Hematopoietic multipotent progenitor cell treated with erythropoietin and hydrocortisone succinate and interleukin-3 and kit ligand, for 4 days (in vitro differentiated cells): ENCODE data around the gene LZTS2.

Experiments used
- DNase-seq: peaks from one replicate; pipeline ENCODE4 v3.0.0-alpha.2; 2015

Gene LZTS2

DNA sequence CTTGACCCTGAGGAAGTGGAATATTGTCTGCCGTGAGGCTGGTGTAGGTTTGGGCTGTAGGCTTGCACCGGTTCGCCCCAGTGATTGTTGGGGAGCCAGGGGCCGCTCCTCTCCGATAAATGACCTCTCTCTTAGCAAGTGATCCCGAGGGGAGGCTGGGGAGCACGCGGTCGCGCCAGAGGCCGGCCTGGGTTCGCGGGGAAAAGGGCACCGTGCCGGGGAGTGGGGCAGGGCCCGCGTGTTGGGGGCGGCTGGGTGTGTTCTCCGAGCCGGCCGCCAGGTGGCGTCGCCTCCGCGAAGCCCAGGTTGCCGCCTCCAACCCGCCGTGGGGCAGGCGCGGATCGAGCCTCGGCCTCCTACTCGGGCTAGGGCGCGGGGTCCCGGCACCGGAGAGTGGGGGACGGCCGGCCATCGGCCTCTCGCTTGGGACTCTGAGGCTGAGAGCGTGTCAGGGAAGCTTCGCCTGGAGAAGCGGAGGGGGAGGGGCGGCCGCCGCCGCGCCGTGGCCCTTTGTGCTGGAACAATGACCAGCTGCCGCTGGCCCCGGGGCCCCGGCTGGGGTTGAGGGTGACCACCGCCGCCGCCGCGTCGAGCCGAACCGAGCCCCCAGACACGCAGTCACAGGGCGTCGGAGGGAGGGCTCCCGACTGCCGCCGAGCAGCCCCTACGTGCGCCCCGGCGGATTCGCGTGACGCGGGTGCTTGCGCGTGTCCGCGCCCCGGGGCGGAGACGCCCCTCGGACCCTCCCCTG, 442 bp upstream of the LZTS2 start:
- peak; percentile 87 for DNase-seq

DNA sequence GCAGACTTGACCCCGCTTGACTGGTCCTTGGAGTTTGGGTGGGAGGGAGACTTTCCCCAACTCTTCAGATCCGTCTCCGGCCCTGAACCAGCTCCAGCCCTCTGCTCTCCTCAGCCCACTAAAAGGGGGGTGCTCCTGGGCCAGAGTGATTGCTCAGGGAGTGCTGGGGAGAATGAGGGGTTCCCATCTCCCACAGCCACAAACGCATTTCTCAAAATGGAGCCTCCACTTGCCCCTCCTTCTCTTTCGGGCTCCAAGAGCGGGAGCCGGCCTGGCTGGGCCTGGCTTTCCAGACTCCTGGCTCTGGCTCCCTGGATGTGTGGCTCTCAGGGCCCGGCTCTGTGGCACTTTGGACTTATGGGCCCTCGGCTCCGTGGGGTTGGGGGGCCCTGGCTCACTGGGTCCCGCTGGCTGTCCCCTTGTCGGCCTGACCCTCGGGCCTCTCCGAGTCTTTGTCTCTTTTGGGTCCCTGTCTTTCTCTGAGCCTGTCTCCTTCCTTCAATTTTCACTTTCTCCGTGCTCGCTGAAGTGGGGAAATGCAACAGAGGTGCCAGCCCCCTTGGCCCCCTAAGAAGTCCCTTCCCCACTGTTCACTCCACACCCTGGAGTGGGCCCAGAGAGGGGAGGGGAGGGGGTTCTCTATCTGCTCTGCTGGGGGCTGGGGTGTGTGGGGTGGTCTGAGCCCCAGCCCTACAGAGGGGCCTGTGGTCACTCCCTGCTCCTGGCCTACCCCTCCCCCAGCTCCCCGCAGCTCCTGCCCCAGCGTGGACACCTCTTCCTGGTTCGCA, 713 bp downstream of the LZTS2 start:
- DNase-seq = peak; percentile 49

DNA sequence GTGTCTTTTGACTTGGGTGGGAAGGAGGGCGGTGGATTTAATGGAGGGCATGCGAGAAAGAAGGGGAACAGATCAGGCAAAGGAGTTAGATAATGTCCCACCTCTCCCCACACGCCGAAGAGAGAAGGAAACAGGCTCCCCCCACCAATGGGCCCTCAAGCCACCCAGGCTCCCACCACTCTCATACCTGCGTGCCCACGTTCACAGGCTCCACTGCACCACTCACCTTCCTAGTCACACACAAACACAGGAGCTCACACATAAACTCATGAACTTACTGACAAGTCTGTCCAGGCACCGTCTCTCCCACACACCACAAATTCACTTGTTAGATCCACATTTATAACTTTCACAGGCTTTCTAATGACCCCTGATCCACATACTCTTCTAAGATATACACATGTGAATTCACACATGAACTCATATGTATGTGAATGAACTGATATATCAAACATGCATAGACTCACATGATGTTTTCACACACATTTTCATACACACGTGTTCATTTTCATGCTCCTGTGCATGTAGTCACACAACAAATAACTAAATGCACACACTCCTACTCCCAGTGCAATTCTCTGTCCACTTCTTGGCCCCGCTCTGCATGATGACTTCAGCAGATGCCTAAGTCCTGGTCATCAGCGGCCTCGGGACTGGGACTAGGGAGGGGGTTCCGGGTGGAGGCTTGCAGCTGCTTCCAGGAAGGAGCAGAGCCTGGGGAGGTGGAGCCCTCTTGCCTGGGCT, 1.5 kb downstream of the LZTS2 start:
- DNase-seq = peak; percentile 52

DNA sequence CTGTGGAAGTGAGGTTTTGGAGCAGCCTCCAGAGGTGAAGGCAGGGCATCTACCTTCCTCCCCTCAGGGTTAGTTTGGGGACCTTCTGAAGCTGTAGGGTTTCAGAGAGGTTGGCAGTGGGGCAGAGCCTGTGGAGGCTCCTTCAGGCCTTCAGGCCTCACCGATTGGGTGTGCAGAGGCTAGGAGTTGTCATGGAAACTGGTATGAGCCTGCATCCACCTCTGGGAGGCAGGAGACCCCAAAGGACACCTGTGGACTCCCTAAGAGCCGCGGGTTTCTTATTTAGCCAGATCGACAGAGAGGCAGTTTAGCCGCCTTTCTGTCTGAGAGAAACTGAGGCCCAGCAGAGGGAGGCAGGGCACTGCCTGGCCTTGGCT, 2.0 kb downstream of the LZTS2 start:
- no peak for DNase-seq

DNA sequence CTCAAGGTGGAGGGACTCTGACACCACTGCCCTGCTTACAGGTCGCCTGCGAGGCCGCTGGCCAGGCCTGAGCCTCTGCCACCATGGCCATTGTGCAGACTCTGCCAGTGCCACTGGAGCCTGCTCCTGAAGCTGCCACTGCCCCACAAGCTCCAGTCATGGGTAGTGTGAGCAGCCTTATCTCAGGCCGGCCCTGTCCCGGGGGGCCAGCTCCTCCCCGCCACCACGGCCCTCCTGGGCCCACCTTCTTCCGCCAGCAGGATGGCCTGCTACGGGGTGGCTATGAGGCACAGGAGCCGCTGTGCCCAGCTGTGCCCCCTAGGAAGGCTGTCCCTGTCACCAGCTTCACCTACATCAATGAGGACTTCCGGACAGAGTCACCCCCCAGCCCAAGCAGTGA, 2.8 kb downstream of the LZTS2 start:
- DNase-seq = no peak

DNA sequence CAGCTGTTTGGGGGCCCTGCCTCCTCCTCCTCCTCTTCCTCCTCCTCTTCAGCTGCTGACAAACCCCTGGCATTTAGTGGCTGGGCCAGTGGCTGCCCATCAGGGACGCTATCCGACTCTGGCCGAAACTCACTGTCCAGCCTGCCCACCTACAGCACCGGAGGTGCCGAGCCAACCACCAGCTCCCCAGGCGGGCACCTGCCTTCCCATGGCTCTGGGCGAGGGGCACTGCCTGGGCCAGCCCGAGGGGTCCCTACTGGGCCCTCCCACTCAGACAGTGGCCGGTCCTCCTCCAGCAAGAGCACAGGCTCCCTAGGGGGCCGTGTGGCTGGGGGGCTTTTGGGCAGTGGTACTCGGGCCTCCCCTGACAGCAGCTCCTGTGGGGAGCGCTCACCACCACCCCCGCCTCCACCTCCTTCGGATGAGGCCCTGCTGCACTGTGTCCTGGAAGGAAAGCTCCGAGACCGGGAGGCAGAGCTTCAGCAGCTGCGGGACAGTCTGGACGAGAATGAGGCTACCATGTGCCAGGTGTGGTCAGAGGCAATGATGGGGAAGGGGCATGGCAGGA, 4.1 kb downstream of the LZTS2 start:
- DNase-seq = no peak

DNA sequence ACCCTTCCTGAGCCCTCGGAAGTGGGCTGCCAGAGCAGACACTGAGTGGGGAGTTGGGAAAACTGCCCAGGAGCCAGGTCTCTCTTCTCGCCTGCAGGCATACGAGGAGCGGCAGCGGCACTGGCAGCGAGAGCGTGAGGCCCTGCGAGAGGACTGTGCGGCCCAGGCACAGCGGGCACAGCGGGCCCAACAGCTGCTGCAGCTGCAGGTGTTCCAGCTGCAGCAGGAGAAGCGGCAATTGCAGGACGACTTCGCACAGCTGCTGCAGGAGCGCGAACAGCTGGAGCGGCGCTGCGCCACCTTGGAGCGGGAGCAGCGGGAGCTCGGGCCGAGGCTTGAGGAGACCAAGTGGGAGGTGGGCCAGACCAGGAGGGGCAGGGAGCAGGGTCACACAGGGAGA, 5.8 kb downstream of the LZTS2 start:
- DNase-seq = no peak

DNA sequence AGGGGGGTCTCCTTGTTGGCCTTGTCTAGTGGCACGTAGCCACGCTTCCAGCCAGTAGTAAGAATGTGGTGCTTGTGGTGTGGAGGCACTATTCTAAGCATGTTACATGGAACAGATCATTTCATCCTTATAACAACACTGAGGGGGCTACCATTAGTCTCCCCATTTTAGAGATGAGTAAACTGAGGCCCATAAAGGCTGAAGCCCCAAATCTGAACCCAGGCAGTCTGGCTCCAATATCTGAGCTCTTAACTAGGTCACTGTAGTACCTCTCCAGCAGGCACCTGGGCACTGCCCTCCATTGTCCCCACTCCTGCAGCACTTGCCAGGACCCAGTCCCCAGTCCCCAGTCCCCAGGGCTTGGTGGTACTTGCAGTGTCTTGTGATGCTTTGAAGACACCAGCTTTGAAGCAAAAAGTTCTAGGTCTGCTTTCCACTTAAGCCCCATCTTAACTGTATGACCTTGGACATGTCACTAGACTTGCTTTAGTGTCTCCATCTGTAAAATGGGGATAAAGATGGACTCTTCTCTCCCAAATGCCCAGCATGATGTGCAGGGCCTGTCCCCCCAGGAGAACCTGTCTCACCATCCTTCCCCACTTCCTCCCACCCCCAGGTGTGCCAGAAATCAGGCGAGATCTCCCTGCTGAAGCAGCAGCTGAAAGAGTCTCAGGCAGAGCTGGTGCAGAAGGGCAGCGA, 6.4 kb downstream of the LZTS2 start:
- DNase-seq = no peak

DNA sequence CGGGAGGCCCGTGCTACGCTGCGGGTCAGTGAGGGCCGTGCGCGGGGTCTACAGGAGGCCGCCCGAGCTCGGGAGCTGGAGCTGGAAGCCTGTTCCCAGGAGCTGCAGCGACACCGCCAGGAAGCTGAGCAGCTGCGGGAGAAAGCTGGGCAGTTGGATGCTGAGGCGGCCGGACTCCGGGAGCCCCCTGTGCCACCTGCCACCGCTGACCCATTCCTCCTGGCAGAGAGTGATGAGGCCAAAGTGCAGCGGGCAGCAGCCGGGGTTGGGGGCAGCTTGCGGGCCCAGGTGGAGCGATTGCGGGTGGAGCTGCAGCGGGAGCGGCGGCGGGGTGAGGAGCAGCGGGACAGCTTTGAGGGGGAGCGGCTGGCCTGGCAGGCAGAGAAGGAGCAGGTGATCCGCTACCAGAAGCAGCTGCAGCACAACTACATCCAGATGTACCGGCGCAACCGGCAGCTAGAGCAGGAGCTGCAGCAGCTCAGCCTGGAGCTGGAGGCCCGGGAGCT, 7.0 kb downstream of the LZTS2 start:
- no peak for DNase-seq

DNA sequence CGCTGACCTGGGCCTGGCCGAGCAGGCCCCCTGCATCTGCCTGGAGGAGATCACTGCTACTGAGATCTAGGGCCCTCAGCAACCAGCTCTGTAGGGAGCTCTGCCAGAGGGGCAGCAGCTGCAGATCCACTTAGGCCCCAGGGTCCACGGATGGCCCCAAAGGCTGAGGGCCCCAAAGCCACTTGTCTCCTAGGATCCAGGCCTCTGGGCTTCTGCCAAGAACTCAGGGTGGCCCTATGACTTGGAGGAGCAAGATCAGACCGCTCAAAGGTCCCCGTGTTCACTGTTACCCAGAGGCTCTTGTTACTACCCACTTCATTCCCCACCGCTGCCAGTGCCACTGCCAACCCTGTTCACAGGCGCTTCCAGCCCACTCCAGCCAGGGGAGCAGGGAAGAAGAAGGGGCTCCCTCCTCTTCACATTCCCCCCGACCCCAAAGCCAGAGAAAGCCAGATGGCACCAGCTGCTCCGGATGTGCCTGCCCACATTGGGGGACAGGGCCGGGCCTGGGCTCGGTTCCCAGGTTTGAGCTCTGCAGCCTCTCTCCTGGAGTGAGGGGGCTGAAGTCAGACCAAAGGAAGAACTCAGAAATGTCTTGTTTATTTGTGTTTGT, 7.6 kb downstream of the LZTS2 start:
- no peak for DNase-seq

DNA sequence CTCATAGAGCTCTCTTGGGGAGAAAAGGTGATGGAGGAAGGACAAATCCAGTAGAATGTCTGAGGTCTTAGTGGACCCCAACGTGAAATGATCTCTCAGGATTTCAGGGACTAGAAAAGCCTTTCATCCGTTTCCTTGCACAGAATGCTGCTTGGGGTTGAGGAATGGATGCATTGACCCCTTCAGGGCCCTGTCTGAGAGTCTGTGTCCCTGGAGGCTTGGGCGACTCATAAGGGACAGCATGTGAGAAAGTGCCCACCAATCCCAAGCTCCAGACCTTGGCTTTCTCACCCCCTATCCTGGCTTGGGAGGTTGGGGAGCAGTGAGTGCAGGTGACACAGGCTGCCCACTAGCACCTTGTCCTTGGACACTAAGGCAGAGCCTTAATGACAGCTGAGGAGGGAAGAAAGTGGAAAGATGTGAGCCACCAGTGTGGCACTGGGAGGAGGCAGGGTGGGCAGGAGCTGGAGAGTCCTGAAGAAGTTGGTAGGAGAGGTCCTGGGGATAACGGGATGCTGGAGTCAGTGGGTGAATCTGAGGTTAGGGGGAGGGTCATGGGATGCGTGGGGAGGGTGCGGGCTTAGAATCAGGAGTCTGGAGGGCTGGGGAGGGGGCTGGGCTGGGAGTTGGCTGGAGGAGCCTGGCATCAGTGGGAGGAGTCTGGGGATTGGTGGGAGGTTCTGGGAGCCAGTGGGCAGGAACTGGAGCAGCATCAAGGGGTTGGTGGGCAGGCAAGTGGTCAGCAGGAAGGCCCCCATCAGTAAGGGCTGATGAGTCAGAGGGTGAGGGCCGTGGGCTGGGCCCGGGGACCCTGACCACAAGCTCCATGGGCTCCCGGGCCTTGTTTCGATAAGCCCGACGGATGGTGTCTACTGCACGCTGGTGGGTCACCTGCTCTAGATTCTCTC, 8.6 kb downstream of the LZTS2 start:
- DNase-seq = no peak

DNA sequence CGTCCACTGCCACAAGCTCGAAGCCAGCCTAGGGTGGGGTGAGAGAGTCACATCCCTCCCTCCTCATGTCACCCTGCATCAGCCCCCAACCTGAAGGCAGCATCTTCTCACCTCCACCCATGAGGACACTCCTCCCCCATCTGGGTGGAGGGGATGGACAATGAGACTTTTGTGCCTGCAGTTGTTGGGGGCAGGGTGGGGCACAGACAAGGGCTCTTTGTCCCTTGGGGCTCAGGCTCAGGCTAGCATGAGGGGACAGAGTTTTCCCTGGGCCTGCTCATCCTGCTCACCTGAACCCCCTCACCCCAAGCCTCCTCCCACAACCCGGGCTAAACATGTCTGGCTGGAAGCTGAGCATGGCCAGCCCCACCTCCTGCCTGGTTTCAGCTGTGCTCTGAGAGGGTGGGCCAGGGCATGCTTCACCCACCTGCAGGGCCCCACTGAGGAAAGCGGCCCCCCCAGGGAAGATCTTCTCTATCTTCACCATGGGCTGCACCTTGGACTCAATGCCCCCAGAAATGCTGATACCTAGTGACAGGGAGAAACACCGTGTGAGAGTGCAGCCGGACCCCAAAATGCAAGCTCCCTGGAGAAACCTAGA, 9.3 kb downstream of the LZTS2 start:
- no peak for DNase-seq

DNA sequence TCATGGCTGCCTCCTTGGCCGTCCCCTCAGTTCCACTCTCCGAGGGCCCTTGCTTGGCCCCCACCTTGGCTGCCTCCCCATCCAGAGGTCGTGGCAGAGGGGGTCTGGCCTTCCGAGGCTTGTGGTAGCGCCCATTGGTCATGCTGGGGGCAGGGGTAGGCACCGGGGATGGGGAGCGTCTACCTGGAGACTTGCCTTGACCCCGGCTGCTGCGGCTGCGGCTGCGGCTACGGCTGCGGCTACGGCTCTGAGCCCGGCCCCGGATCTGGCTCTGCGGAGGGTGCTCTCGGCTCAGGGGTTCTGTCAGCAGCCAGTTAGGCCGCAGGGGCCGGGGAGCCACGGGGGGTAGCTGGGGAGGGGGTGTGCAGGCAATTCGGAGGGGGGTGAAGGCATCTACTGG, 10.7 kb downstream of the LZTS2 start:
- DNase-seq = no peak

DNA sequence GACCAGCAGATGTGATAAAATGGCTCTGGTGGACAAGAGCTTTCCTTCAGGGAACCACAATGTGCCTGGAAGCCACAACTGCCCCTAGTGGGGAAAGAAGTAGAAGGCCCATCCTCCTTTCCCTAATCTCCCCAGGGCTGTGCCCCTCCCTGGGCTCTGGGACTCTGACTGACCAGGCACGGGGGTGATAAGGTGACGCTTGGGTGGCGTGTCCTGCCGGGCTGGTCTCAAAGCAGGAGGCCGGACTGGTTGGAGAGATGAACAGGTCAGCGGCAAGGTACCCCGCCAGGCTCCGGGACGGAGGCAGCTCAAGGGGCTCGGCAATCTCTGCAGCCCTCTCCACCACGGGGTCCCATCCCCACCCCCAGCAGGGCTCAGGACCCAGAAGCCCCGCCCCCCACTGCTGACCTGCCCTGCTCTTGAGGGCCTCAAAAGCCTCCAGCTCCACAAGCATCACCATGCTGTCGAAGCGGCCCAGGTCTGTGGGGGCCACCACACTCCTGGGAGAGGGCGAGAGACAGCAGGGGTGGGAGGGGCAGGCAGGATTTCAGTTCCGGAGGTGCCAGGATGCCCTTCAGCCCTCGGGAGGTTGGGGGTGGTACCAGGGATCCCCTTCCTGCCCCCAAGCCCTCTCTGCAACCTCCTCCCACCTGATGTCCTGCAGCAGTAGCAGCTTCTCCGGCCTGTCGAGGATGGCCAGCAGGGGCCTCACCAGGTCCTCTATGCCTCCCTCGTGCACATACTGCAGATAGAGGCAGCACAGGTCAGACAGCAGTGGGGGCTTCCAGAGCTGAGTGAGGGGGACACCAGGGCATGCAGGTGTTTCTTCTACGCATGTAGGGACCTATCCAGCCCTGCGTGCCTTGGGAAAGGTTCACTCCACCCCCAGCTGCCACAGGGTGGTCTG, 12.2 kb downstream of the LZTS2 start:
- DNase-seq = peak; percentile 51

DNA sequence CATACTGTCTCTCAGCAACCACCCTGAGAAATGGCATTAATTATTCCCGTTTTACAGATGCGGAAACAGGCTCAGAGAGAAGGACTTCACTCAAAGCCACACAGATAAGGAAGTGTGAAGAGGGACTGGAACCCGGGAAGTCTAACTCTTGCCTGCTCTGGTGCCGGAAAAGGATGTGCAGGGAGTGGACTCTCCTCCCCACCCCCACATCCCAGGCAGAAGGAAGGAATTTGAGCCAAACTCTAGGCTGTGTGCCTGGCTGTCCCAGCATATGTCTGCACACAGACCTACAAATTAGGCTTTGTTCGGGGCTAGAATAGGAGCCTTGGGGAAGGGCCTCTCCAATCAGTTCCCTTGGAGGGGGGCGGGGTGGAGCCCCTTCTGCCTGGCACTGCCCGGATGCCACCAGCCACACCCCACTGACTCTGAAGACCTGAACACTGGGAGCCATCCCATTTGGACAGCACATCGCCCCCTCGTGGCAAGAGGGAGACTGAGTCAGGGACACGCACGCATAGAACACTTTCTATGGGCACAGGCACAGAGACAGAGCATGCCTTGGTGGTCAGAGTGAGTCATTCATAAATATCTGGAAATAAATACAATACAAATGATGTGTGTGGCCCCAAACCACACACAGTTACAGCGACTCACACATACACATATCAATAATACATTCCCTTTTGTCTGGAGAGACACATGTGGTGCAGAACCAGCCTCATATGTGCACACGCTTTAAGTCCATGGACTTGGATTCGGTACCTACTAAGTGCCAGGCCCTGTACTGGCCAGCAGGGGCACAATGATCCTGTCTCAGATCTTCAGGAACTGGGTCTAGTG, 13.1 kb downstream of the LZTS2 start:
- peak; percentile 96 for DNase-seq

DNA sequence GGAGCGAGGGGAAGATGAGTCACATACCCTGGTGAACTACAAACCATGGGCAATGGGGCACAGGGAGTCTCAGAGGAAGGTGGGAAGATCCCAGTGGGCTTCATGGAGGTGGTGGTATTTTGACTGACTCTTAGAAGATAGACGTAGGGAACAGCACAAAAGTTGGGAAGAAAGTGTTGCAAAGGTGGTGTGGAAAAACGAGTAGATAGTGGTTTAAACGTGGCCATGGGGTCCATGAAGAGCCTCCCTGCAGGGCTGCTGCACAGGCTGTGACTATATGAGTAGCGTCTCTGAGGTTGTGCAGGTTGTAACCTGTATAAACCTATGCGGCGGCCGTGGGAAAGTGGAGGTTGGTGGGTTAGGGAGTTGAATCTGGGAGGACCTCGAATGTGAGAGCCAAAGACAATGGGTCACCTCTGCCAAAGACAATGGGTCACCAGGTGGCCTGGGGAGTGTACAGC, 13.8 kb downstream of the LZTS2 start:
- DNase-seq = no peak

DNA sequence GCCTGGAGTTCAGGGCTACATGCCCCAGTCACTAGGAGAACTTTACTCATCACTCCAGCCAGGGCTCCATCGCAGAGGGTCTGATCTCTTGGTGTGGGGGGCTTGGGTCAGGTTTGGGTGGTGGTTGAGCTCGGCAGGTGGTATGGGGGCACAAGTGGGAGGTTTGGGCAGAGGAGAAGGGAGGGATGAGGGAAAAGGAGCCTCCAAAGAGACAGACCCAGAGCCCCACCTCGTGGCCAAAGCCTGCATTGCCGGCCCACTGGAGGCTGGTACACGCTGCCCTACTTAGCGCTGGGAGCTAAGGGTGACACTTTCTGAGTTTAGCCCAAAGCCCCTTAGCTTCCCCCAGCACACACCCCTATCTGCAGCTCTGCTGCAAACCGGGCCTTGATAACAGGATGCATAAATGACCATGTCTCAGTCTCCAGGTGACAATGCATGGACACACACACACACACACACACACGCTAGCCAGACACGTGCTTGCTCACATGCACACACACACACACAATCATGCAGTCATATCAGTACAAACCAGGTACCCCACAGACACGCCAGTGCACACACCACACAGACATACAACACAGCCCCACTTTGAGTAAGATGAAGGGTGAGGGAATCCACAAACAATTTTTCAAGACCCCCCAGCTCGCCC, 14.7 kb downstream of the LZTS2 start:
- DNase-seq = peak; percentile 85
